NCI-H2196 (cell line): ENCODE measurements around the gene POU6F2.
"Not testable (repeated sequence)": the region's sequence is repeated elsewhere in the genome, so short reads cannot be mapped to it uniquely, and the experiment has no call there.

Experiments
- DNase-seq: peaks from one replicate; lab custom pipeline; 2025; ENCODE audit not compliant: unreplicated experiment; lab: John Stamatoyannopoulos, UW

Gene POU6F2

DNA sequence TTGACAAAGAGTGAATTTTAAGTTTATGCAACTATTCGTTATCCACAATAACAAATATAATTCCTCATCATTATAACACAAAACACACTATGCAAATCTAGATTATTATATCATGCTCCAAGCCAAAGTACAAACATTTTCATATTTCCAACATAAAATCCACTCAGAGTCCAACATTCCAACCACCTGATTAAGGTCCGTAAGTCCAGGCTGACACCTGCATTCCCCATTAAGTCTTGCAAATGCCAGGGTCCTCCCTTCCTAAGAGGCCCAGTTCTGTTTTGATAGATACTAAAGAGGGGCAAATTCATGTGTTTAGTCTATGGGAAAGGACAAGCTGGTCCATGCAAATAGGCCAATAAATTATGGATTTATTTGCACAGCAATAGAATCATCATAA lies 206.1 kb downstream of the POU6F2 start:
- no peak for DNase-seq

DNA sequence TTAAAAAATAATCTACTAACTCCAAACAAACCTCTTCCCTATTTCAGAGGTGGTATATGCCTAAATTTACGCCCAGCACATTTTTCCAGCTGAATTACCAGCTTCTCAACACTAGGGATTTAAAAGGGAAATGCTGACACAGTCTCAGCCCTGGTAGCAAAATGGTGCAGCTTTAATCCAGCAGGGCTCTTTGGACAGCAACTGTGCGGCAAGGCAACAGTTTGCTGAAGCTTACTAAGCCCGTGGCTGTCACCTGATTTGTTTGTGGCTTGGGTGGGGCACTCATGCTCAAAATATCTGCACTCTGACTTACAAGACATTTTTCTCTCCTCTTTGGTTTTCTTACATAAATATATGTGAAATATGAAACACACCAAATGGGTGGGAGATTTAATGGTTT lies 206.7 kb downstream of the POU6F2 start:
- DNase-seq: no peak

DNA sequence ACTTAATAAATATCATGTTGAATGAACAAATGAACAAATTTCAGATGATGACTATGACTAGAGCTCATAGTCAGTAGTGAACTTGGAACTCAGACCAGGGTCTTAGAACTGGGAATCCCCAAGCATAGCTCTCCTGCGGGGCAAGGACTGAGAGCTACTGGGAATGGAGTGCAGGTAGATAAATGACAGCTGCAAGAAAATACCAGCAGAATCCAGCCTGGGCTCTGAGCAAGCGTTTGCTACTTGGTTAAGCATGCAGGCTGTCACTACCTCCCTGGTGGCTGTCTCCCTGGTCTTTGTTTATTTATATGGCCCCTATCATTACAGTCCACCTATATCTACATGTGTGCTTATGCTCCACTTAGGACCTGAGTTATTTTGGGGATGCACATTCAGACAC lies 208.4 kb downstream of the POU6F2 start:
- no peak for DNase-seq

DNA sequence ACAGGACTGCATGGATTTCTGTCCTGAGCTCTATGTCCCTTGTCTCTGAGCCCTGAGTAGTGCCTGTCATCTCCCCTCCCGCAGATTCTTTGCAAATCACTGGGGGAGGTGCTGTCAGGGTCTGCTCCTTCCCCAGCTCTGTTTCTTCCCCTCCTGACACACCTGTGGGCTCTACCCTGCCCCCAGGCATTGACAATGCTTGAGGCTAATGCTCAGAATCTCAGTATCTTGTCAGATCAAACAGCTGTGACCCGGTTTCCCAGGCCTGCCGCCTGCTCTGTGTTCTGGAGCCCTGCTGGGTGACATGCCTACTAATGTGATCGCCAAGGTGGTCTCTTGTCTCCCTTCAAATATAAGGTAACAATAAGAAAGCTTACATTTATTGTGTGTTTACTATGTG lies 209.0 kb downstream of the POU6F2 start:
- DNase-seq: no peak

DNA sequence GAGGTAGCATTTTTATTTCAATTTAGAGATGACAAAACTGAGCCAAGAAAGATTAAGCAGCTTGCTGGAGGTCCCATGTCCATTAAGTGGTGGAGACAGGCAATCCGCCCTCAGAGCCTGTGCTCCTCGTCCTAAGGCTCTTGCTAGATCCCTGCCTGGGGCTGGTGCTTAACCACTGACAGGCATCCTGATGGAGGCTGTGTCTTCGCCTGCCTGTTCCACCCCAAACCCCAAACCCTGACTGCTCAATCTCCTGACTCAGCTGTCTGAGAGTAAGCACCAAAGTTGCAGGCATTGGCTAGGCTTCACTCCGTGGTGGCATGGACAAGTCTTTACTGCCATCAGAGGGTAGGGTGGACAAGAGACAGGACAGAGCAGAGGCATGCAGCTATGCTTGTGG lies 209.4 kb downstream of the POU6F2 start:
- no peak for DNase-seq

GRCh38 chr7:39192476-39192875 lies 214.8 kb downstream of the POU6F2 start:
- DNase-seq: no peak

- not testable (repeated sequence) for DNase-seq
Measured at GRCh38 chr7:39194388-39194787, 216.7 kb downstream of the POU6F2 start.

- DNase-seq: no peak
Measured at GRCh38 chr7:39195967-39196366, 218.3 kb downstream of the POU6F2 start.

GRCh38 chr7:39197831-39198230 lies 220.1 kb downstream of the POU6F2 start:
- no peak for DNase-seq

DNA sequence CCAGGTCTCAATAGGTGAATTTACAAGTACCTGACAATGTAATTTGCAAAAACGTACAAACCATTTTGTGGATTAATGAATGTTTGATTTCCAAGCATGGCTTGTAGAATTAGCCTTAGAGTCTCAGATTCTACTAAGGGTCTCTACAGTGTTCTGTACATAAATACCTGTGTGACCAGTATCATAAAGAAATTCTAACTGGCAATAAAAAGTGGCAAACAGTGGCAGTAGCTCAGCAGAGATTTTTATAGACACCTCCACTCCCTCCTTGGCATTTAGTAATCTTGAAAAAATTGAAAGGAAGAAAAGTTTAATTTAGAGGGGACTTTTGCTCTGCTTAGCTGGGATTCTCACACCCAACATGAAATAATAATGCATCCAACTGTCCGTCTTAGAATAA lies 220.8 kb downstream of the POU6F2 start:
- no peak for DNase-seq

DNA sequence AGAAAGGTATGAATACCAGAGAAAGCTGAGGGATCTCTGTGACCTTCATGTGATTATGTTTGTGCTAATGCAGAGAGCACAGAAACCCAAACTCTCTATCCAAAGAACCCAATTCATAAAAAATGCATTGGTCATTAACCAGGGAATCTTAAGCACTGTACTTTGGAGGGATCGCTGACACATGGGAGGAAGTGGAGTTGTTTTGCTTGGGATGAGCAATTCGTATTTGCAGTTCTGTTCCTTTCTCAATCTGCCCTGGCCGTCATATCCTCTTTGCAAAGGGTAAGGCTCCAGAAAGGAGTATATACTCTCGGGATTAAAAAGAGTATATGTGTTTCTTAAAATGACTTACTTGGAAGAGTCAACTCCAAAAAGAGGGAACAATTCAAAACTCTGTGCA lies 221.3 kb downstream of the POU6F2 start:
- no peak for DNase-seq

DNA sequence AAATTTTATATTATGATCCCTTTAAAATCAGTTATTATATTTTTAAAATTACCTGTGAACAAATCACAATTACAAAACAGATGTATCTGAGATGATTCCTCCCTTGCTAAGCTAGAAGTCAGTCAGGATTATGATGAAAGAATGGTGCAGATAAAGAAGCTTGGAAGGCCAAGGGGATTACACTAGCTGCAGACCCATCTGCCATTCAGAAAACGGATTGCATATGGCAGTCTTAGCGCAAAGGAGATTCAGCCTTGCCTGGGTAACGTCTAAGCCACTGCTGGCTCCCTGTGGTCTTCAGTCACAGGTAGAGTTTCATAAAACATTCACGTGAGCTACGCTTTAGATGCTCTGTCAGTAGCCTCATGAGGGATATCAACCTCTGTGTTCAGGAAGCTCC lies 222.2 kb downstream of the POU6F2 start:
- DNase-seq: no peak

DNA sequence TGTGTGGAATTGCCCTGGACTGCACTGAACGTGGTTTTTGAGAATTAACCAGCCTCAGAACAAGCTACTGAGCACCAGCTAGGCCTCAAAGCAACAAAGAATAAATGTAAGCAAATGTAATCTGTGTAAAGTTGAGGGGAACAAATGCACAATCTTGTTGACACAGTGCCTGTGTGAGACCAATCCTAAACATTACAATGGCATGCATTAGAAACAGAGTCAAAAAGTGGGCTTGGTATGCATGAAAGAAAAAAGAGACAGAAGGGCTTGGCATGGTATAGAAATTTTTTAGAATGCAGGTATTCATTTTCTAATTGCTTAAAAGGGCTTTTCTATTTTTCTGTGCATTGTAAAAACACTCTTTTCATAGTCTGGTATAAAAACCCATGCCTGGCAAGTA lies 224.3 kb downstream of the POU6F2 start:
- no peak for DNase-seq

DNA sequence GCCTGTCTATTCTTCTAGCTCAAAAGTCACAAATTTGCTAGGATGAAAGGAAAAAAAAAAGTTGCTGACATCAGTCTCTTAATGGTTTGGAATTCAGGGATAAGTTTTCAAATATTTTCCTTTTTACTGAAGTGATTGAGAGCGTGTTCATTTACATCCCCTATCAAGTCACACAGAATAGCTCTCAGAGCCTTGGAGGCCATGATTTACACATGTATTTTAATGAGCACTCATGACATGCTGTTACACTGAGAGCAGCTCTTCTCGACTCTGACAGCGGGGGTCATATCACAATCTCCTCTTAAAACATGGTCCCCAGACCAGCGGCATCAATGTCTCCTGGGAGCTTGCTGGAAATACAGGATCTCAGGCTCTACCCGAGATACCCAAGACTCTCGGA lies 232.7 kb downstream of the POU6F2 start:
- no peak for DNase-seq

GRCh38 chr7:39211581-39211980 lies 233.9 kb downstream of the POU6F2 start:
- no peak for DNase-seq

GRCh38 chr7:39212876-39213275 lies 235.2 kb downstream of the POU6F2 start:
- no peak for DNase-seq

DNA sequence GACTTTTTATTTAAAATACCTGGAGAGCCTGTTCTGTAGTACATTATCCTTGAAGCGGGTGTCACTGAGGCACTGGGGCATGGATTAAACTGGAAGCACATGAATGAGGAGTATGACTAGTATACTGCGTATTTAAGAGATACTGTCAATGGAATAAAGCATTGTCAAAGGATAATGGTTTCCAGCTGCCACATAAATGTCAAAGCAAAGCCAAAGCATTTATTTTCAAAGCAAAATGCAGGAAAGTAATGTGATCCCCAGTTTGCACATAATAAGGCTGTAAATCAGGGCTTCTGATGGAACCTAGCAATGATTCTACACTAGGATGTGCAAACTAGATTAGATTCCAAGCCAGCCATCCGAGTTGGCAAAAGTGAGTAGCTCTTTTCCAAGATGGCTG lies 240.1 kb downstream of the POU6F2 start:
- DNase-seq: no peak

GRCh38 chr7:39219869-39220268 lies 242.2 kb downstream of the POU6F2 start:
- DNase-seq: no peak

- no peak for DNase-seq
Measured at GRCh38 chr7:39221901-39222300, 244.2 kb downstream of the POU6F2 start.

DNA sequence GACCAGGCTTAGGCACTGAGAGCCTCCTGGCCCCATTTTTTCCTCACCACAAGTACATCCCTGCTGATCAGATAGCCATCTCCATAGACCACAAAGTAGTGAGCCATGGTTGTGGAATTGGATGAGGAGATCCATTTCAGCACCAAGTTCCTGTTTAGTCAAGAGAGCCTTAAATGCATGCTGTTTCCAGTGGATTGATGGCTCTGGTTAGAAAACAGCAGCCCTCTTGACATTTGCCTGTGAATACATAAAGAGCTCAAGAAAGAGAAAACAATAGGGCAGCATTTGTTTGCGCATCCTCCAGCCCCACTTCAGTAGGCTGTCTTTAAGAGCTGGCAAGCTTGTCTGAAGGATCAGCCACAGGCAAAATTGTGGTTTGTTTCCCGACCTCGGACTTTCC lies 251.2 kb downstream of the POU6F2 start:
- no peak for DNase-seq

- DNase-seq: no peak
Measured at GRCh38 chr7:39233851-39234529, 256.3 kb downstream of the POU6F2 start.

DNA sequence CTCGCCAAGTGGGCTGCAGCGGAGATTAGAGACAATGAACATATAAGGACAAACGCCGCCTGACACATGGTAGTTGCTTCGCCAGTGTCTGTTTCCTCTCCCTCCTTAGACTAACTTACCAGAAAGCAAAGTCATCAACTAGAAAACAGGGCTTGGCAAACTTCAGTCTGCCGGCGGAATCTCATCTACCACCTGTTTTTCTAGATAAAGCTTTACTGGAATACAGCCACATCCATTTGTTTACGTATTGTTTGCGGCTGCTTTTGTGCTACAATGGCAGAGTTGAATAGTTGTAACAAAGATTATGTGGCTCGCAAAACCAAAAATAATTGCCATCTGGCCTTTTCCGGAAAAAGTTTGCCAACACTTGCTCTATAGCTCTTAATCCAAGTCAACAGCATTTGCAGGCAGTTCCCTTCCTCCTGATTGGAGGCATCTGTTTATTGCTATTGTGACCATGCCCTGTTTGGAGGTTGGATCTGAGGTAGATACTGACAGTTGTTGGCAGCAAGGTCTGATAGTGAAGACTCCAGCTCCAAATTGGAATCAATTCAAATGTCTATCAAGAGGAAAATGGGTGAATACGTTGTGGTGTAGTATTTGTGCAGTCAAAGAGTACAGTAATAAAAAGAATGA lies 260.6 kb downstream of the POU6F2 start:
- no peak for DNase-seq

DNA sequence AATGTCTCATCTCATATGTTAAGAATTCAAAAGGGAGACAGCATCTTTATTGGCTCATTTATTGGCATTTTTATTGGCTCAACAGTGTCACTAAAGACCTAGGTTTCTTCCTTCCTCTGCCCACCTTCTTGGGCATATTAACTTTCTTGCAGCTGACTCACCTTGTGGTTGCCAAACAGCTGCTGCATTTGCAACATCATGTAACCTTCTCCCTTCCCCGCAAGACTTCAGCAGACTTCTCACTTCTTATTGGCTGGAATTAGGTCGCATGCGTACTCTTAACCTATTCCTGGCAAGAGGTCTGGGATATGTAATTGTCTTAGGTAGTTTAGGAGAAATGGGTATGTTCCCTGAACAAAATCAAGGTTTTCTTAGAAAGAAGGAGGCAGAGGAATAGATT lies 263.2 kb downstream of the POU6F2 start:
- DNase-seq: no peak
